Measurements from ENCODE around the gene SETX. TPM values are rescaled to one million over a fixed set of nuclear protein-coding genes. Genes with fewer than 3 reads are reported as not detected.

The SETX gene
- total and polyA plus RNA-seq, 2 donors (not counting 1 experiment from before 2014, with no cell fraction given) = 29.2 to 105 TPM

- no CpG with 5 or more reads among the region's 4 CpGs for WGBS (ENCODE audit: insufficient coverage)
- Mint-ChIP-seq H3K27me3 (no peaks in the 10 kb centered on the region), H3K27ac (no peak overlapping the region), H3K4me3 (no peak overlapping the region), H3K4me1 (peaks cover 9% of the 10 kb centered on the region), H3K9me3 (ENCODE audit: insufficient read depth) (no peaks in the 10 kb centered on the region)
- Histone ChIP-seq H3K27me3 (replicated peaks in 1 of 4; ENCODE audit: control extremely low read depth in 1 of 4, control insufficient read depth in 3 of 4, insufficient read depth in 4 of 4, low read length in 3 of 4) (no peaks in the 10 kb centered on the region), H3K9me3 (ENCODE audit: control extremely low read depth in 1 of 3, control insufficient read depth in 2 of 3, insufficient read depth in 1 of 3, low read length in 2 of 3) (no peaks in the 10 kb centered on the region), H3K36me3 (replicated peaks in 1 of 2; ENCODE audit: control extremely low read depth in 1 of 2, control insufficient read depth in 1 of 2, extremely low read depth in 1 of 2, insufficient read depth in 2 of 2, low read length in 1 of 2) (peaks cover 50 to 81% of the 10 kb centered on the region in 2 experiments), H3K4me1 (ENCODE audit: control insufficient read depth in 2 of 2, insufficient read depth in 2 of 2, low read length in 2 of 2) (peaks cover 0 to 7% of the 10 kb centered on the region in 2 donors), H3K4me3 (ENCODE audit: control extremely low read depth in 1 of 5, extremely low read depth in 1 of 5, insufficient read depth in 1 of 5, low read depth in 2 of 5, low read length in 4 of 5) (no peak overlapping the region), H3K79me2 (ENCODE audit: control insufficient read depth, insufficient read depth, low read length) (peaks cover 72% of the 10 kb centered on the region), H3K9ac (ENCODE audit: low read length) (no peak overlapping the region), H2AFZ (ENCODE audit: insufficient read depth, low read depth, low read length, poor library complexity, severe bottlenecking) (no peak overlapping the region), H4K20me1 (ENCODE audit: control insufficient read depth, insufficient read depth, low read length, poor library complexity, severe bottlenecking) (peaks cover 59% of the 10 kb centered on the region), H3K27ac (ENCODE audit: low read length in 2 of 2) (peak overlapping the region in 1 of 2 donors; percentile 23), H3K4me2 (replicated peaks; ENCODE audit: low read depth, low read length, poor library complexity, severe bottlenecking) (no peak overlapping the region)
- CTCF ChIA-PET = no interaction called here
- TF ChIP-seq CTCF (IDR thresholded peaks at IDR 0.05) (no peak), EZH2 (IDR thresholded peaks at IDR 0.05; ENCODE audit: borderline replicate concordance, insufficient read depth, low read depth, low read length, poor library complexity, severe bottlenecking) (no peak)
- no peak for ATAC-seq (ENCODE audit: low read depth)
- DNase-seq = no peak
- POLR2A ChIA-PET = no interaction called here
- intact Hi-C loops (cut with micrococcal nuclease) = no loop called here
These were observed 26.2 kb downstream of the SETX start for GRCh38 chr9:132328580-132328979.

- Mint-ChIP-seq H3K27ac (no peak overlapping the region), H3K4me3 (no peak overlapping the region), H3K4me1 (peaks cover 13% of the 10 kb centered on the region), H3K9me3 (ENCODE audit: insufficient read depth) (no peaks in the 10 kb centered on the region), H3K27me3 (no peaks in the 10 kb centered on the region)
- Histone ChIP-seq H3K4me2 (replicated peaks; ENCODE audit: low read depth, low read length, poor library complexity, severe bottlenecking) (no peak overlapping the region), H4K20me1 (ENCODE audit: control insufficient read depth, insufficient read depth, low read length, poor library complexity, severe bottlenecking) (peaks cover 63% of the 10 kb centered on the region), H3K27me3 (replicated peaks in 1 of 4; ENCODE audit: control extremely low read depth in 1 of 4, control insufficient read depth in 3 of 4, insufficient read depth in 4 of 4, low read length in 3 of 4) (no peaks in the 10 kb centered on the region), H3K27ac (ENCODE audit: low read length in 2 of 2) (no peak overlapping the region), H3K4me3 (ENCODE audit: control extremely low read depth in 1 of 5, extremely low read depth in 1 of 5, insufficient read depth in 1 of 5, low read depth in 2 of 5, low read length in 4 of 5) (no peak overlapping the region), H3K36me3 (replicated peaks in 1 of 2; ENCODE audit: control extremely low read depth in 1 of 2, control insufficient read depth in 1 of 2, extremely low read depth in 1 of 2, insufficient read depth in 2 of 2, low read length in 1 of 2) (peaks cover 48 to 86% of the 10 kb centered on the region in 2 experiments), H3K9me3 (ENCODE audit: control extremely low read depth in 1 of 3, control insufficient read depth in 2 of 3, insufficient read depth in 1 of 3, low read length in 2 of 3) (no peaks in the 10 kb centered on the region), H3K9ac (ENCODE audit: low read length) (no peak overlapping the region), H3K79me2 (ENCODE audit: control insufficient read depth, insufficient read depth, low read length) (peaks cover 74% of the 10 kb centered on the region), H2AFZ (ENCODE audit: insufficient read depth, low read depth, low read length, poor library complexity, severe bottlenecking) (no peak overlapping the region), H3K4me1 (ENCODE audit: control insufficient read depth in 2 of 2, insufficient read depth in 2 of 2, low read length in 2 of 2) (peaks cover 0 to 7% of the 10 kb centered on the region in 2 donors)
- ATAC-seq (ENCODE audit: low read depth) (no peak), DNase-seq (no peak)
- ChIA-PET POLR2A (no interaction called here), CTCF (interaction anchor here (1.1 to 1.2 kb wide), 2 partner anchors 27 to 65 kb away, joined by 3 to 4 read pairs; partner anchors contain the start of gene SETX)
- intact Hi-C loops (cut with micrococcal nuclease) = no loop called here
- no peak for TF ChIP-seq CTCF (IDR thresholded peaks at IDR 0.05)
- no peak for TF ChIP-seq EZH2 (IDR thresholded peaks at IDR 0.05; ENCODE audit: borderline replicate concordance, insufficient read depth, low read depth, low read length, poor library complexity, severe bottlenecking)
- 98% methylated on average over 6 of the region's 6 CpGs for WGBS (ENCODE audit: insufficient coverage)
These were observed 27.2 kb downstream of the SETX start for GRCh38 chr9:132327537-132327936.

All from B cell (primary cell).